ENCODE data around the gene PPP3CA.

The PPP3CA gene

GRCh38 chr4:101171747-101172146 lies 175.6 kb downstream of the PPP3CA start:
- TF ChIP-seq CTCF (IDR thresholded peaks at IDR 0.05; ENCODE audit: low read length), result no peak
- no peak for TF ChIP-seq EZH2 (optimal IDR thresholded peaks at IDR 0.05; ENCODE audit: low read depth, low read length)
- Histone ChIP-seq H3K4me2 (ENCODE audit: low read depth, low read length) (no peak overlapping the region), H3K9me3 (replicated peaks; ENCODE audit: insufficient read depth, low read length) (no peaks in the 10 kb centered on the region), H3K79me2 (ENCODE audit: low read length) (0 out of 2 replicates have a peak, but pooled peaks cover 4% of the 10 kb centered on the region), H3F3A (ENCODE audit: insufficient read depth, low read length) (no peaks in the 10 kb centered on the region), H3K9ac (ENCODE audit: low read length) (no peak overlapping the region), H3K36me3 (replicated peaks; ENCODE audit: insufficient read depth, low read length) (no peaks in the 10 kb centered on the region), H3K27me3 (replicated peaks; ENCODE audit: insufficient read depth, low read length) (no peaks in the 10 kb centered on the region), H3K9me2 (replicated peaks; ENCODE audit: insufficient read depth, low read length) (no peaks in the 10 kb centered on the region), H3K27ac (ENCODE audit: low read length) (no peak overlapping the region), H2AFZ (ENCODE audit: low read length) (no peak overlapping the region), H3K4me1 (ENCODE audit: low read length) (0 out of 2 replicates have a peak, but pooled peaks cover 7% of the 10 kb centered on the region), H3K4me3 (ENCODE audit: low read length) (no peak overlapping the region), H4K20me1 (ENCODE audit: insufficient read depth, low read length) (no peaks in the 10 kb centered on the region; the same call in 1 of the 2 replicates)
- no peak for DNase-seq

- H3K4me1 ChIP-seq (ENCODE audit: low read length), result 0 out of 2 replicates have a peak, but pooled peaks cover 7% of the 10 kb centered on the region
- no peaks in the 10 kb centered on the region for H3K36me3 ChIP-seq (replicated peaks; ENCODE audit: insufficient read depth, low read length)
- H3K27me3 ChIP-seq (replicated peaks; ENCODE audit: insufficient read depth, low read length), result no peaks in the 10 kb centered on the region
- H3K9me3 ChIP-seq (replicated peaks; ENCODE audit: insufficient read depth, low read length), result no peaks in the 10 kb centered on the region
- no peak overlapping the region for H2AFZ ChIP-seq (ENCODE audit: low read length)
- H3F3A ChIP-seq (ENCODE audit: insufficient read depth, low read length), result no peaks in the 10 kb centered on the region
- DNase-seq, result peak; percentile 83
- no peak overlapping the region for H3K4me2 ChIP-seq (ENCODE audit: low read depth, low read length)
- peak; percentile 87 for TF ChIP-seq CTCF (IDR thresholded peaks at IDR 0.05; ENCODE audit: low read length)
- no peak for TF ChIP-seq EZH2 (optimal IDR thresholded peaks at IDR 0.05; ENCODE audit: low read depth, low read length)
- H3K79me2 ChIP-seq (ENCODE audit: low read length), result 0 out of 2 replicates have a peak, but pooled peaks cover 4% of the 10 kb centered on the region
- no peaks in the 10 kb centered on the region for H3K9me2 ChIP-seq (replicated peaks; ENCODE audit: insufficient read depth, low read length)
- H4K20me1 ChIP-seq (ENCODE audit: insufficient read depth, low read length), result no peaks in the 10 kb centered on the region; the same call in 1 of the 2 replicates
- H3K4me3 ChIP-seq (ENCODE audit: low read length), result no peak overlapping the region
- H3K27ac ChIP-seq (ENCODE audit: low read length), result no peak overlapping the region
- no peak overlapping the region for H3K9ac ChIP-seq (ENCODE audit: low read length)
These were observed 178.0 kb downstream of the PPP3CA start for GRCh38 chr4:101169044-101170014.

- TF ChIP-seq EZH2 (optimal IDR thresholded peaks at IDR 0.05; ENCODE audit: low read depth, low read length) (no peak), EZH2phosphoT487 (IDR thresholded peaks at IDR 0.05; ENCODE audit: low read length) (no peak), CTCF (IDR thresholded peaks at IDR 0.05; ENCODE audit: low read length) (no peak)
- no peak overlapping the region for H3K4me3 ChIP-seq (ENCODE audit: low read length)
- H3K9me3 ChIP-seq (replicated peaks; ENCODE audit: insufficient read depth, low read length), result no peaks in the 10 kb centered on the region
- no peaks in the 10 kb centered on the region for H3K4me1 ChIP-seq (ENCODE audit: low read length)
- no peak for DNase-seq
- no peak overlapping the region for H3K4me2 ChIP-seq (ENCODE audit: low read depth, low read length)
- H2AFZ ChIP-seq (ENCODE audit: low read length), result no peak overlapping the region
- no peaks in the 10 kb centered on the region for H4K20me1 ChIP-seq (ENCODE audit: insufficient read depth, low read length)
- H3K36me3 ChIP-seq (replicated peaks; ENCODE audit: insufficient read depth, low read length), result no peaks in the 10 kb centered on the region
- H3K27ac ChIP-seq (ENCODE audit: low read length), result no peak overlapping the region
- no peaks in the 10 kb centered on the region for H3K27me3 ChIP-seq (replicated peaks; ENCODE audit: insufficient read depth, low read length)
- no peak overlapping the region for H3K9ac ChIP-seq (ENCODE audit: low read length)
- H3K79me2 ChIP-seq (ENCODE audit: low read length), result 0 out of 2 replicates have a peak, but pooled peaks cover 4% of the 10 kb centered on the region
- H3K9me2 ChIP-seq (replicated peaks; ENCODE audit: insufficient read depth, low read length), result no peaks in the 10 kb centered on the region
- H3F3A ChIP-seq (ENCODE audit: insufficient read depth, low read length), result no peaks in the 10 kb centered on the region
These were observed 183.4 kb downstream of the PPP3CA start for GRCh38 chr4:101163936-101164335.

All from MM.1S (cell line).